ENCODE data around the gene PIP4K2B.
A peak's percentile ranks its signal among the peaks of the same experiment; 100 is the strongest.

Gene PIP4K2B

DNA sequence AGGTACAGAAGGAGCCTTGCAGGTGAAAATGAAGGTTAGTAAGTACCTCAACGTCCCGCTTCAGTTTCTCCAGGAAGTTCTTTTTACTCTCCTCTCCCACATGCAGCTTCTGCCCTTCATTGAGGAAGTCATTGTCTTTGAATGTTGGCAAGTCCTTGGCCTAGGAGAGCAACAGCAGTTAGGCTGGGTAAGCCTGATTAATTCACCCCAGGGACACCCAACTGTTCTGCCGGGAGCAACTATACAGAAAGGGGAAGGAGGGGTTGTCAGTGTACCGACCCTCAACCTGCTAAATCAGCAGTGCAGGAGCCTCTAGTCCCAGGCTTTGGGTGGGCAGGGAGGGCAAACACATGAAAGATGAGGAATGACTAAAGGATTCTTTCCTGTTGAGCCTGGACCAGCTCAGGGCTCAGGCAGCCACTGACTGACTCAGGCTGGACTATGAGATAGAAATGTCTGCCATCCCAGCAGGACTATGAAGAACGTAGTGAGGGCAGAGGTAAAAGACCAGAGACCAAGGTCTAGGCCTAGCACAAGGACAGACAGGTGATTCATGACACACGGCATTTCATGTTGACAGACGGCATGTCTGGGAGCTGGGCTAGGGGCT, 21.6 kb downstream of the PIP4K2B start:
- no peak for DNase-seq

- DNase-seq: no peak
These were observed 26.1 kb downstream of the PIP4K2B start for GRCh38 chr17:38773258-38773657.

- no peak for DNase-seq
These were observed 30.9 kb downstream of the PIP4K2B start for GRCh38 chr17:38768417-38768816.

GRCh38 chr17:38766341-38766740, 33.0 kb downstream of the PIP4K2B start:
- no peak for DNase-seq

DNA sequence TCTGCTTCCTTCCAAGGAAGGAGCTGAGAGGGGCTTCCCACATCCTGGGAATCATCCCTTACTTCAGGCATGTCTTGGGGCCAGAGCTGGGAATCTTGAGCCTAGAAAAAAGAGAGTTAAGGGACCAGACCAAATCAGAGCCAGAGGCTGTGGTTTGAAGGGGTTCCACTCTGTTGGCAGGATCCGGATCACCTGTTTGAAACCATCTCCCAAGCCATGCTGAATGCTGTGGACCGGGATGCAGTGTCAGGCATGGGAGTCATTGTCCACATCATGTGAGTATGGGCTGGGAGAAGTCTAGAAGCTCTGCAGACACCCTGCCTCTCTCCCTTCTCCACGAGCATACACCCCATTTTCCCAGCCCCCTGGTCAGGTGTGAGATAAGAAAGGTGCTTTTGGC, 37.1 kb downstream of the PIP4K2B start:
- DNase-seq: no peak

DNA sequence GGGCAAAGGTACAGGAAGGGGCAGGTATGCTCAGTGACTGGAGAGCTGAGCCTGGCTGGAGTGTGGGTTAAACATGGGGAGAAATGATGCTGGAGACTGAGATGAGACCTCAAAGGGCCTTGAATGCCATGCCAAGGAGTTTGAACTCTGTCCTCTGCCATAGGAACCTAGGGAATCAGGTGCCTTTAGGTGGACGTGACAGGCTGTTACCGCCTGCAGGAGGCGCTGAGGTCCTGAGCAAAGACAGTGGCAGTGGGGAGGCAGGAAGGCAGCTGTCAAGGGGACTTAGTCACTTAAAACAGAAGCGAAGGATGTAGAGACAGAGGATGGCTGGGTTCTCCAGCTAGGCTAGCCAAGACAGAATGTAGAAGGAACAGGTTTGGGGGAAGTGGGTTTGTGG, 37.7 kb downstream of the PIP4K2B start:
- no peak for DNase-seq

GRCh38 chr17:38753071-38753506, 46.3 kb downstream of the PIP4K2B start:
- DNase-seq: no peak

DNA sequence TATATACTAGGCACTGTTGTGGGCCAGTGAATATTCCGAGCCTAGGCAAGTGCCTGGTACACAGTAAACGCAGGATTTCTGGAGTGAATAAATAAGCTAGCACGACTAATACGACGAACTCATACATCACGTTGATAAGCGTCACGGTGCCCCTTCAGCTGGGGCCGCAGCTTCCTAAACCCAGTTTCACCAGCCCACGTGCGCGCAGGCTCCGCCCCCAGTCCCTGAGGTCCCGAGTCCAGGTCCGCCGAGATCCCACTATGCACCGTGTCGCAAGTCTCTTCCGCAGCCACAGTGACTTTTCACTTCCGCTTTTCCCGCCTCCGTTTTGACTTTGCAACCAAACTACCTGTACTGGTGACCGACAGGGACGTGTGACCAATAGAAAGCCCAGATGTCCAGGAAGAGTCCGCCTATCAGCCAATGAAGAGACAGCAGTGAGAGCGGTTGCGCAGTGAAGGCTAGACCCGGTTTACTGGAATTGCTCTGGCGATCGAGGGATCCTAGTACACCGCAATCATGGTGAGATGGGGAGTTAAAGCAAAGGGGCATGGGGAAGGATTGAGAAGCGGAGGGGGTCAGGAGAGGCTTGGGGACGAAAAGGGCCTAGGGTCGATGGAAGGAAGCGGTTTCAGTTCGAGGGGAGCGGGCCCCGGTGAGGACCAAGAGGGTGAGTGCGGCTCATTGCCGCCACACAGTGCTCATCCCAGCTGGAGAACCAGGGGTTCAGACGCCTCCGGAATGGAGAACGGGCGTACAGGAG, 46.9 kb downstream of the PIP4K2B start, which contains the start of gene PSMB3:
Gene PSMB3, plus strand, starts transcription at position 434 of the 763 bp plus-strand sequence. Its CDS starts 86 bp downstream, at position 520.
- DNase-seq: peak; percentile 96

DNA sequence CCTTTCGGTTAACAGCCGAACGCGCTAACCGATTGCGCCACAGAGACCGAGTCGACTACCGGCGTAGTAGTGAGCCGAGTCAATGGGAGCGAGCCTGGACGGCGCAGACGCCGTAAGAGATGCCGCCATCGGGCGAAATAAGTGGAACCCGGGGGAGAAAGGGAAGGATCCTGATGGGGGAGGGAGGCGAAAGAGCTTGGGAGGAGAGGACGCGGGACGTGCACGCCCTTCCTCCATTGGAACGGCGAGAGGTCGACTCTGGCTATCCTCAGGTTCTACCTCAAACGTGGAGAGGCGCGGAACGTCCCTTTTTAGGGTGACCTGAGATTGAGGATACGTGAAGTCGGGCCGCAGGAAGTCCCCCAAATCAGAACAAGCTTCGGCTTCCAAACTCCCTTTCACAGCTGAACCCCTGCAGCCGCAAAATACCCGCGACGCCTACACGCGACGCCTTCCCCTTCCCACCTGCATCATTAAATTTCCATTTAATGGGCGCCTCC, 47.5 kb downstream of the PIP4K2B start:
- DNase-seq: peak; percentile 73

- DNase-seq: peak; percentile 8
These were observed 48.1 kb downstream of the PIP4K2B start for GRCh38 chr17:38751144-38751807.

GRCh38 chr17:38750312-38751121, 48.8 kb downstream of the PIP4K2B start:
- peak; percentile 51 for DNase-seq

DNA sequence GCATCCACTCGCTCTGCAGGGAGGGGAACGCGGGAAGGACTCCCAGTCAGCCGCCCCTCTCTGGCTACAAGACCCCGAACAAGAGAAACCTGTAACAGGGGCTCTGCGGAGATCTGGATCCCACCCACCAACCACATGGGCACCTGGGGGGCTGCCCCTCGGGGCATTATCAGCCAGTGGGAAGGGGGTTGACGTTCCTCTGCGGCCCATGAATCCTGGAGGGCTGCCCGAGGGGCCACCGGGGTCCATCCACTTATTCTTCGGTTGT, 49.4 kb downstream of the PIP4K2B start:
- no peak for DNase-seq

- peak; percentile 25 for DNase-seq
These were observed 49.9 kb downstream of the PIP4K2B start for GRCh38 chr17:38749223-38750043.

- DNase-seq: no peak
These were observed 50.5 kb downstream of the PIP4K2B start for GRCh38 chr17:38748892-38749222.

DNA sequence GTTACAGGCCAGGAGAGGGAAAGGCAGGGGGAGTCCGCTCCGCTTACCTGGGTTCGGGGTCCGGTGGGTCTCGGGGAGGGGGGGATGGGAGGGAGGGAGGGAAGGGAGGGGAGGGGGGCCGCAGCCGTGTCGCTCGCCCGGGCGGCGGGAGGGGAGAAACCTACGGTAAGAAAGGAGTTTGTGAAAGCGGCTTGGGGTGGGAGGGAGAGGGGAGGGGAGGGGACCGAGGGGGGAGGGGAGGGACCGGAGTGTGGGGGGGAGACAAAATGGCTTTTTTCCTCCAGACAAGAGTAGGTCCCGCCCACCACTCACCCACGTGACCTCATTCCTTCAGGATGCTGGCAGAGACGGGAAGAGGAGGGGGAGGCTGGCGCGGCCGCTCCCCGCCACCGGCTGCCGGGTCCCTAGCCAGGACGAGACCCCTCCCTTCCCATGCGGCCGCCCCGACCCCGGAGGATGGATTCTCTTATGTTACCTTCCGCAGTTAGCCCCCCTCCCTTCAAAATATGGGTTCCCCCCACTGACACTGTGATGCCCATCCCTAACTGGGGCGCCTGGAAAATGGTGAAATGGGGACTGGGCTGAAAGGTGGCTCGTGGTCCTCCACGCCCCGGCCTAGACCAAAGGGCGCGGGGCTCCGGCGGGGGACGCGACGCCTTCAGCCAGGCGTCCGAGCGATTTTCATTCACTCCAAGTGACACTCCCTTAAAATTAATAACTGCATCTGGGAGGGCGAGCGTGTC, 51.0 kb downstream of the PIP4K2B start, which contains the start of gene PCGF2:
Gene PCGF2, minus strand, starts transcription at position 188 of the 743 bp plus-strand sequence. CDS start 7,934 bp downstream, outside the sequence.
- peak; percentile 91 for DNase-seq

DNA sequence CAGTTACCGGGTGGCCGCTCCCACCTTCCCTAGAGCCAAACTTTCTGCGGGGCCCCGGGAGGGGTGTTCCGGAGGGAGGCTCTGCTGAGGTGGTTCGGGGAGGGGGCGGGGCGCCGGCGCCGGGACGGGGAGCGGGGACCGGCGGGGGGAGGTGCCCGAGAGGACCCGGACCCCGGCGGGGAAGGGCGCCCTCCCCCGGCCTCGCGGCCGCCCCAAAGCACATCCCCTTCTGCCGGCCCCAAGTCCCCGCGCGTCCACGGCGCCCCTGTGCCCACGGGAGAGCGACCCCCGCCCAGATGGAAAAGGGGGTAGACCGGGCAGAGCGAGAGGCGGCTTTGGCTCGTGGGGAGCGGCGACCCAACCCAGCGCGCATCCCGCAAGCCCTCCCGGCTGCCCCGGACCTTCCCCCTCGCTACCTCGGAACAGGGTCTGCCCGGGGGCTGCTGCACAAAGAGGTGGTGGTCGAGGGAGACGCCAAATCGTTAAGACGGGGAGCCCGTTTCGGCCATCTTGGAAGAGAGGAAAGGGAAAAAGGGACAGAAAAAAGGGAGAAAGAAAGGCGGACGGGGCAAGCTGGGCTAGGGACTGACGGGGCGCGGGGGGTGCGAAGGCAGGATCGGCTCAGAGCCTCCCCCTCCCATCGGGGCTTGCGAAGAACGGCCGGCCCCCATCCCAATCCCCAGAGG, 51.8 kb downstream of the PIP4K2B start:
- DNase-seq: no peak

GRCh38 chr17:38746849-38747462, 52.4 kb downstream of the PIP4K2B start:
- no peak for DNase-seq

DNA sequence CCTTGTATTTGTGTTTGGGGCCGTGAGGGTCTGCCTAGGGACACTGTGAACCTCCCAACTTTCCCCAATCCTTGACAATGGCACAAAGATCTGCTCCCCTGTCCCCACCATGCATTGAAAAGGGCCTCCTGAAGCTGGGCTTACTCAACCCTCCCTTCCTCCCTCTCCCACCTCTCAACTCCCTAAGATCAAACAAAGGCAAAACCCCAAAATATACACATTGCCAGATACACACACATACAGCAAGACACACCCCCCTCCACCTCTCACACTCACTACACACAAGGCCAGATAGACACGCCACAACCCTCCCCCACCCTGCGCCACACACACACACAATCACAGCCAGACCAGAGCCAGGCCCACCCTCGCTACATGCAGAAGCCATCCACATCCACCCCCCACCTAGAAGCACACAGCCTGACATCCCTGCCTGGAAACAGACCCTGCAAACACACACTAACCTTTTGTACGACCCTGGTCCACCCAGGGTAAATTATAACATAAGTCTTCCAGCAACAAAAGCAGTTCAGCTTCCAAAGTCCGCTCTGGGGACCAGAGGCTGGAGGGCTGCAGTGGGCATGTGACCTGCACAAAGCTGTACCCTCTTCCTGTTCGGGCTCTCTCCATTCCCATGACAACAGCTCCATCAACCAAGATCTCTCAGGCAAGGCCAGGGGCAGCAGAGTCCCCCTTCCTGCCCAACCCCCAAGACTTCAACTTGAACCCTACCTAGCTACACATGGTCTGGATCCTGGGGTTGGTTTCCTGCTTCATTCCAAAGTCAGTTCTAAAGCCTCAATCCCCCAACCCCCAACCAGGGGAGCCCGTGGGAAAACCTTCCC, 53.1 kb downstream of the PIP4K2B start:
- no peak for DNase-seq

GRCh38 chr17:38745545-38745944, 53.8 kb downstream of the PIP4K2B start:
- peak; percentile 72 for DNase-seq
